RCC 7860 (cell line): ENCODE data around the gene BSN.

Source experiments
- DNase-seq: peaks from one replicate; pipeline ENCODE4 v3.0.0-alpha.2; 2015; ENCODE audit warnings: low spot score
- FAIRE-seq: peaks from 2 replicates; lab custom pipeline; 2012; peaks lifted over from hg19 to GRCh38; lab: Jason Lieb, UNC

The BSN gene

DNA sequence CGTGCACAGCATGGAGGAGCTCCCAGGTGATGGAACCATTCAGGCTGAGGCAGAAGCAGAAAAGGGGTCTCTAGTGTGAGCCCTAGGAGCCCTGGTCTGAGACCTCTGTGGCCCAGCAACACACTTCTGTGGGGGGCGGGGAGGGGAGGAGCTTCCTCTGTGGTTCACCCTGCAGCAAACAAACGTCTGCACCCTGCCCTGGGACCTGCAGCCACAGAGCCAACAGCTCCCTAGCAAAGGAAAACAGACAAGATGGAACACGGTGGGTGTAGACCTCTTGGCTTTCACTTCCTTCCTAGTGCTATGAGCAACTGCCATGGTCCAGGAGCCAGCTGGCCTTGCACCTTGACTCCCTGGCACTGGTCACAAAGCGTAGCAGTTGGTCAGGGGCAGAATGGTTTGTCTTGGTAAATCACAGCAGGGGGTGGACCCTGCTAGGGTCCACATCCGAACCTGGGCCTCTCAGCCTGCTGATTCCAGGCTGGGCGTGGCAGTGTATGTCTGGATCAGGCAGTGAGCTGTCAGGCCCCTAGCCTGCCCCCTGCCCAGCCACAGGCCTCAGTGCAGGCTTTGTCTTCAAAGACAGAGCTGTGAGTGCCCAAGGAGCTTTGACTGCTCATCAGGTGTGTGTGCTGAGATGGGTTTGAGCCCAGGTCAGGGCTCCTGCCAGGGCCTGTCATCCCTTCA is 158.5 kb downstream of the BSN start:
- no peak for FAIRE-seq
- DNase-seq = no peak

DNA sequence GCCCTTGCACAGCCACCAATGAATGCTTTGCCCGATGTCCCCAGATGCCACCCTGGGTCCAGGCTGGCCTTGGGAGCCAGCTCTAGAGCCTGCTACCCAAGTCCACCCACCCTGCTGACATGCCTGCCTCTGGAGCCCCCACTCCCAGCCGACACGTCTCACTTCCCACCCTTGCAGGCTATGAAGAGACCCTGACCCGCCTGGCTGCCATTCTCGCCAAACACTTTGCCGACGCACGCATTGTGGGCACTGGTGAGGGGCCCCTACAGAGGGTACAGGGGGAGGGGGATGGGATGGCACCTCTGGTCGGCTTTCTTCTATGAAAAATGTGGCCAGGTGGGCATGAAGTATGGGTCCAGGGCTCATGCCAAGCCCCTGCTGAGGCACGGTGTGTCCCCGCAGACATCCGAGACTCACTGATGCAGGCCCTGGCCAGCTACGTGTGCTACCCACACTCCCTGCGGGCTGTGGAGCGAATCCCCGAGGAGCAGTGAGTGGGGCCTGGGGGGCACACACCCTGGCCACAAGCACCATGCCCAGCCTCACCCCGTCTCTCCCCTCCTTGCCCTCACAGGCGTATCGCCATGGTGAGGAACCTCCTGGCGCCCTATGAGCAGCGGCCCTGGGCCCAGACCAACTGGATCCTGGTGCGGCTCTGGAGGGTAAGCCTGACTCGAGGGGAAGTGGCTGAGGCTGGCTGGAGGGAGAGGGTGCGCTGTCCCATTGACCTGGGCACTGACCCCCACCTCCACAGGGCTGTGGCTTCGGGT is 159.2 kb downstream of the BSN start:
- FAIRE-seq = no peak
- DNase-seq = no peak

DNA sequence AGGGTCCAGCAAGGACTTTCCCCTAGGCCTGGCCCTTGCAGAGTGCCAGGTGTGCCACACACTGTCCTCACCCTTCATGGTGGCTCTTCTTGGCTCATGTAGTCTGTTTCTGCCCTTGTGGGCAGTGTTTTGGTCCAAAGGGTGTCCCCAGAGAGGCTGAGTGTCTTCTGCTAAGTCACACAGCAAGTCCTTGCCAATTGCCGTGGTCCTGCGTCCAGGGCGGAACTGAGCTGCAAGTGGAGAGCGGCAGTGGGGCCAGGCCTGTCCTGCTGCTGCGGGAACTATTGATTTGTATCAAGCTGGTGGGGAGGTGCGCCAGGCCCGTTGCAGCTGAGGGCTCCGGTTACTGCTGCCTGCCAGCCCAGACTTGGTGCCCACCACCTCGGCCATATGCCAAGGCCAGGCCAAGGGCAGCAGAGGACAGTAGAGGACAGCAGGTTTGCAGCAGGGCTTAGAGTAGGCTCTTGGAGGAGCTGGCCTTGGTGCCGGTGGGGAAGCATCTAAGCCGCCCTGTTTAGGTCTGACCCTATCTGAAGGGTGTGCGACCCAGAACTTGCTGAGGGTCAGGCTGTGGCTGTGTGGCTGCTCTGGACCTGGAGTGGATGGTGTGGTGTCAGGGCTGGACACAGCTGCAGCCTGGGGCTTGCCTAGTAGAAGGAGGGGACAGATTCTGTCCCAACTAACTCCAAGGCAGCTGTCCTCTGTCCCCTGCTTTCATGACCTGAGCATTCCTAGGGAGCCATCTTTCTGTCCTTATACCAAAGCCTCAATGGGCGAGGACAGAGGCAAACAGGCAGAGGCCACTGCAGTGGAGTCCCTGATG is 160.7 kb downstream of the BSN start:
- FAIRE-seq = no peak
- DNase-seq = no peak

DNA sequence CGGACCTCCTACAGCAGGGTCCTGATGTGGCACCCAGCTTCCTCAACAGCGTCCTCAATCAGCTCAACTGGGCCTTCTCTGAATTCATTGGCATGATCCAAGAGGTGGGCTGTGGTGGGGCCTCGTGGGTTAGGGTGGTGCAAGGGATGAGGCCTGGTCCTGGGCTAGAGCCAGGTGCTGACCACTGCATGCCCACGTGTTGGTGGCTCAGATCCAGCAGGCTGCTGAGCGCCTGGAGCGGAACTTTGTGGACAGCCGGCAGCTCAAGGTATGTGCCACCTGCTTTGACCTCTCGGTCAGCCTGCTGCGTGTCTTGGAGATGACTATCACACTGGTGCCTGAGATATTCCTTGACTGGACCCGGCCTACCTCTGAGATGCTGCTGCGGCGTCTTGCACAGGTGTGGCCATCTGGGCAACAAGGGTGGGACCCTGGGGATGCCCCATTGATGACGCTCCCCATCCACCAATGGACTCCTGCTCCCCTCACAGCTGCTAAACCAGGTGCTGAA is 161.4 kb downstream of the BSN start:
- FAIRE-seq = no peak
- no peak for DNase-seq

- FAIRE-seq (no peak), DNase-seq (no peak)
Observed at GRCh38 chr3:49716169-49716568, 161.9 kb downstream of the BSN start.

GRCh38 chr3:49716691-49717210 is 162.5 kb downstream of the BSN start:
- DNase-seq = no peak
- FAIRE-seq = no peak

DNA sequence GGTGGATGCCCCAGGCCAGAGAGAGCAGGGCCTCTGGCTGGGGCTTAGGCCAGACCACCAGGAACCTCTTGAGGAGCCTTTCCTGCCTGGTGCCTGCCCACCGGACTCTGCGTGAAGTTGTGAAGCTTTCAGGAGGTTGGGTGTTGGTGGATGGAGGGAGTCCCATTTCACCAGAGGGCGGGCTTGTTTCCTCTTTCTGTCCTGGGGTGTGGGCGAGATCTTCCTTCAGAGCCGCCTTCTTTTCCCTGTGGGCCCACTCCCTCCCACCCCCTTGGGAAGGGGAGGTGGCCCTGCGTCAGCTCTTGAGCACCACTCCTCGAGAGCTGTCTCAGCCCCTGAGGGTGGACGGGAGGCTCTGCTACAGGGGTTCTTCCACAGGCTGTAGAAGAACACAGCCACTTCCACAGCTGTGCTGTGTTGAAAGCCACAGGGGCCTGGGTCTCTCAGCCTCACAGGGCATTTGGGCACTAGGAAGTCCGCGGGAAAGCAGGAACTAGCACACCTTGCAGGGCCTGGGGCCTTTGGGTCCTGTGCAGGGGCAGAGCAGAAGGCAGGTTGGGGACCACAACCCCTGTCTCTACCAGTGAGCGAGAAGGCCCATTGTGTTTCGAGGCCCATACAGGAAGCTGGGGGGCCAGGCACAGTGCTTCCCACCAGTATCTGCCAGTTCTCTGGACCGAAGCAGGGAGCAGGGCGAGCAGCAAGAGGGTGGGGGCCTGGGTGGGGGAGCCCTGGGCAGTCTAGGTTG is 163.1 kb downstream of the BSN start:
- DNase-seq (no peak), FAIRE-seq (no peak)

DNA sequence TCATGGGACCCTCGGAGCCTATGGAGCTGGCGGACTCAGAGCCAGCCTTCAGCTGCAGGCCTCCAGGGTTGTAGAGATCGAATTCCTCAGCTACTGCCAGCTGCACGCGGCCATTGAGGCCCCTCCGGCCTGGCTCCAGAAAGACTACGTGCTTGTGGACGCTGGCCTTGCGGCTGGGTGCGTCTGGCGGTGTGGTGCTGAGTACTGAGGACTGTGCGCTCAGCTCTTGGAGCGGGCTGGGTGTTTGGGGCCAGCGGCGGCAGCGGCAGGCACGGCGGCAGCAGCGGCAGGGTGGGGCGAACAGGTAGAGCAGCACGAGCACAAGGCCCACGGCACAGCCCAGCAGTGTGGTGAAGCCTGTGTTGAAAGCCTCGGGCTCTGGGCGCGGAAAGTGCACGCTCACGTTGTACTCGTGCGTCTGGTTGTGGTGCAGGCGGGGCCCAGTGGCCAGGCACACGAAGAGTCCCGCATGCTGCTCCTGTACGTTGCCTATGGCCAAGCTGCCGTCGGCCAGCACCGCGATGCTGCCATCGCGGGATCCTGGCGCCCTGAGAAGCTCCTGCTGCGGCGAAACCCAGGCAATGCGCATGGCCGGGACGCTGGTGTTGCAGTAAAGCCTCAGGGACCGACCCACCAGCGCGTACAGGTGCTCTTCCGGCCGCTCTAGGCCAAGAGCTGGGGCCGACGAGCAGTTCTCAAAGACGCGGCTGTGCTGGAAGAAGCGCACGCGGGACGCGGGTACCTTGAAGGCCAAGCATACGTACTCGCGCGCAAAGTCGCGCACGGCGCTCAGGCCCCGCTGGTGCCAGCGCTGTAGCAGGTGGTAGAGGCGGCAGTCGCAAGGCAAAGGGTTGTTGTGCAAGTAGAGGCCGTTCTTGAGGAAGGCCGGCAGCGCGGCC is 163.9 kb downstream of the BSN start:
- DNase-seq = no peak
- no peak for FAIRE-seq

GRCh38 chr3:49718858-49719213 is 164.6 kb downstream of the BSN start:
- FAIRE-seq (no peak), DNase-seq (no peak)

DNA sequence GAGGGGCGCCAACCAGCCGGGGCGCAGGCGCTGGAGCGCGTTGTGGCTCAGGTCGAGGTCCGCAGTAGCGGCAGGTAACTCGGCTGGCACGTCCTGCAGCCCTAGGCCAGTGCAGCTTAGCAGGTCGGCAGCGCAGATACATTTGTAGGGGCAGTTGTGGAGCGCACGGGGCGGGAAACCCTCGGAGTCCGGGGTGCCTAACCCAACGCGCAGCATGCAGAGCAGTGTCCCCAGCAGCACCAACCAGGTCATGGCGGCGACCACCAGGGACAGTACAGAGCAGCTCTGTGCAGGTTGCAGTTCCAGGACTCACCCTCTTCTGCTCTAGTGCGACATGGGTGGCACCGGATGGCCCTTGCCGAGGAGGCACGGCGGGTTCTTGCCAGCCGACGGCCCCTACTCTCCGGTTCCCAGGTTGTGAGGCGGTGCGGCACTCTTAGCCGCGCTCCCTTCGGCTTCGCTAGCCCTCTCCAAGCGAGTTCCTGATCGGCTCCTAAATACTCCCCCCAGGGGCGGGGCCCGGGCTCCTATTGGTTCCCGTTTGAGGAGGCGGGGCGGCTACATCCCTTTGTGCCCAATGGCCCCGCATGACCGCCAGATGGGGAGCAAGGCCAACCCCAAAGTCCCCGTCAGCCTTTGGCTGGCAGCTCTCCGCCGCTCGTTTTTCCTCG is 165.1 kb downstream of the BSN start, which contains the start of gene AMIGO3:
TSS of gene AMIGO3 (minus strand) at position 471 of the 671 bp plus-strand sequence. CDS start at position 252, 219 bp downstream.
- FAIRE-seq (no peak), DNase-seq (no peak)
